ENCODE results near the gene CARS2. TPM values are rescaled to one million over a fixed set of nuclear protein-coding genes. Genes with fewer than 3 reads are reported as not detected.

The CARS2 gene
- total RNA-seq, 6 experiments from 2014 or later: 22.0 to 53.2 (median 27.3) TPM

DNA sequence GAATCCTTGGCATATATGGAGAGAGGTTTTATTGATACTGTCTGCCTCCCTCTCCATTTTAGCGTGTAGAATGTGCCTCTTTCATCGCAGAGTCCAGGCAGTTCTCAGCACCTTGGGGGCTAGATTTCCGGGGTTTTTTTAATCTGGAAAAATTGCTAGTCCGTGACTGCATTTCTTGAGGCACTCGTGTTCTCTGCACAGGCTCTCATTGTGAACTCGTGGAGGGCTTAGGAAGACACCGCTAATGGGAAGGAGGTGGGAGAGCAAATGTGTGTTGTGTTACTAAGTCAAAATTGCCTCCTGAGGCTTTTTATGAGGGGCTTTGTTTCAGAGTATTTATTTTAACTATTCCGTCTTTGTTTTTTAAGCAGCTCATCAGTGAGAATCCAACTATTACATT lies 17.7 kb upstream of the CARS2 start:
- no peak overlapping the region for H3K4me3 ChIP-seq
- TF ChIP-seq, protein P1, sequence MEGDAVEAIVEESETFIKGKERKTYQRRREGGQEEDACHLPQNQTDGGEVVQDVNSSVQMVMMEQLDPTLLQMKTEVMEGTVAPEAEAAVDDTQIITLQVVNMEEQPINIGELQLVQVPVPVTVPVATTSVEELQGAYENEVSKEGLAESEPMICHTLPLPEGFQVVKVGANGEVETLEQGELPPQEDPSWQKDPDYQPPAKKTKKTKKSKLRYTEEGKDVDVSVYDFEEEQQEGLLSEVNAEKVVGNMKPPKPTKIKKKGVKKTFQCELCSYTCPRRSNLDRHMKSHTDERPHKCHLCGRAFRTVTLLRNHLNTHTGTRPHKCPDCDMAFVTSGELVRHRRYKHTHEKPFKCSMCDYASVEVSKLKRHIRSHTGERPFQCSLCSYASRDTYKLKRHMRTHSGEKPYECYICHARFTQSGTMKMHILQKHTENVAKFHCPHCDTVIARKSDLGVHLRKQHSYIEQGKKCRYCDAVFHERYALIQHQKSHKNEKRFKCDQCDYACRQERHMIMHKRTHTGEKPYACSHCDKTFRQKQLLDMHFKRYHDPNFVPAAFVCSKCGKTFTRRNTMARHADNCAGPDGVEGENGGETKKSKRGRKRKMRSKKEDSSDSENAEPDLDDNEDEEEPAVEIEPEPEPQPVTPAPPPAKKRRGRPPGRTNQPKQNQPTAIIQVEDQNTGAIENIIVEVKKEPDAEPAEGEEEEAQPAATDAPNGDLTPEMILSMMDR (IDR thresholded peaks at IDR 0.05): no peak
- no peak for TF ChIP-seq POLR2A (IDR thresholded peaks at IDR 0.05)
- DNase-seq (no peak), ATAC-seq (no peak)
- H3K27ac ChIP-seq: no peak overlapping the region
- peaks cover 5 to 28% (median 8%) of the 10 kb centered on the region in 4 donors for H3K36me3 ChIP-seq
- no peaks in the 10 kb centered on the region for H3K9me3 ChIP-seq
- 75% methylated on average over 5 of the region's 8 CpGs for WGBS (ENCODE audit: insufficient coverage, low coverage, low lambda C conversion rate, missing lambda C conversion rate)
- H3K4me1 ChIP-seq: no peaks in the 10 kb centered on the region
- H3K27me3 ChIP-seq: no peaks in the 10 kb centered on the region
- intact Hi-C loops (cut with DNase I): no loop called here

DNA sequence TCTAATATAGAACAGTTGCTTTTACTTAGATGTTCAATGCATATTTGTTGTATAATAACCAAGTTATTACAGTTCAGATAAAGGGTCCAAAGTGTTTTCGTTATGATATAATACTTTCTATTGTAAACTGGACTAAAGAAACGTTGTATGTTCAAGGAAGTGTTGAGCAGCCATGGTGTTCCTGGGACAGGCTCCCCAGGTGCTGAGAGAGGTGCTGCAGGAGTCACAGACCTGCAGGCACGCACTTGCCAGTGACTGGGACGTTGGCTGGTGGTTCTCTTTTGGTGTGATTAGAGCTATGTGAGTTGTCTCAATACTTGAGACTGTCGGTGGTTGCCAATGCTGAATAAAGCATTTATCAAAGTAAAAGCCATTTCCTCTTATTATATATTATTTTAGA lies 17.1 kb upstream of the CARS2 start:
- 70% methylated on average over 5 of the region's 5 CpGs for WGBS (ENCODE audit: insufficient coverage, low coverage, low lambda C conversion rate, missing lambda C conversion rate)
- H3K36me3 ChIP-seq: peaks cover 5 to 28% (median 8%) of the 10 kb centered on the region in 4 donors
- intact Hi-C loops (cut with DNase I): no loop called here
- H3K27me3 ChIP-seq: no peaks in the 10 kb centered on the region
- ATAC-seq: no peak
- H3K4me1 ChIP-seq: peaks cover 0 to 6% (median 2%) of the 10 kb centered on the region in 4 donors
- no peak for DNase-seq
- H3K9me3 ChIP-seq: no peaks in the 10 kb centered on the region
- TF ChIP-seq POLR2A (IDR thresholded peaks at IDR 0.05): no peak
- H3K4me3 ChIP-seq: no peak overlapping the region
- no peak overlapping the region for H3K27ac ChIP-seq

DNA sequence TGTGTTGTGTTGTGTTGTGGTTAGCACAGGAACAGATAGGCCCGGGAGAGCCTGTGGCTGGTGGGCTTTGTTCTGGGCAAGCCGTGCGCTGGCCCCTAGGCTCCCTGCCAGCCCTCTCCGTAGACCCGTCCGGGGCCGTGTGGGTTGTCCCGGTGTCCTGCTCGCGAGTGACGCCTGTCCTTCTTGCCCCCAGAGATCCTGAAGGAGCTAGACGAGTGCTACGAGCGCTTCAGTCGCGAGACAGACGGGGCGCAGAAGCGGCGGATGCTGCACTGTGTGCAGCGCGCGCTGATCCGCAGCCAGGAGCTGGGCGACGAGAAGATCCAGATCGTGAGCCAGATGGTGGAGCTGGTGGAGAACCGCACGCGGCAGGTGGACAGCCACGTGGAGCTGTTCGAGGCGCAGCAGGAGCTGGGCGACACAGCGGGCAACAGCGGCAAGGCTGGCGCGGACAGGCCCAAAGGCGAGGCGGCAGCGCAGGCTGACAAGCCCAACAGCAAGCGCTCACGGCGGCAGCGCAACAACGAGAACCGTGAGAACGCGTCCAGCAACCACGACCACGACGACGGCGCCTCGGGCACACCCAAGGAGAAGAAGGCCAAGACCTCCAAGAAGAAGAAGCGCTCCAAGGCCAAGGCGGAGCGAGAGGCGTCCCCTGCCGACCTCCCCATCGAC lies 13.3 kb upstream of the CARS2 start:
- intact Hi-C loops (cut with DNase I): loop anchor here in 1 of 2 donors (10.0 kb wide), 1 partner anchor 104 kb away; the partner anchor contains the start of gene NAXD
- Histone ChIP-seq H3K27ac (no peak overlapping the region), H3K9me3 (no peaks in the 10 kb centered on the region), H3K4me3 (no peak overlapping the region), H3K36me3 (peaks cover 5 to 28% (median 8%) of the 10 kb centered on the region in 4 donors), H3K4me1 (peaks cover 0 to 13% (median 7%) of the 10 kb centered on the region in 4 donors), H3K27me3 (no peaks in the 10 kb centered on the region)
- WGBS (ENCODE audit: insufficient coverage, low coverage, low lambda C conversion rate, missing lambda C conversion rate): 97% methylated on average over 27 of the region's 61 CpGs
- DNase-seq: peak in 2 of 3 donors; percentile 24 to 59
- TF ChIP-seq POLR2A (IDR thresholded peaks at IDR 0.05): no peak
- TF ChIP-seq, protein P1 (IDR thresholded peaks at IDR 0.05): no peak
- no peak for ATAC-seq

DNA sequence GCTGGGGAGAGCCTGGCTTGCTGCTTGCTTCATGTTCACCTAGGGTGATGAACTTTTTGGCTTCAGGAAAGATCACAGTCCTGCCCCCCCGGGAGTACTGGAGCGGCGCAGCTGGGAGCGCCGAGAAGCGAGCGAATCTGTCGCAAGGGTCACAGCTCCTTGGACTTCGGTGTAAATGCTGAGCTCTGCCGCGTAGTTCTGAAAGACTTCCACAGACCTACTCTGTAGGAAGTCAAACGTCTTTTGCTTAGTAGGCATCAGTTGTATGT lies 10.3 kb upstream of the CARS2 start:
- Histone ChIP-seq H3K4me1 (peaks cover 0 to 16% (median 10%) of the 10 kb centered on the region in 4 donors), H3K9me3 (no peaks in the 10 kb centered on the region), H3K4me3 (peak overlapping the region; percentile 85 to 94 (median 91)), H3K27ac (peak overlapping the region; percentile 94 to 99 (median 97)), H3K36me3 (peaks cover 5 to 20% (median 8%) of the 10 kb centered on the region in 4 donors), H3K27me3 (no peaks in the 10 kb centered on the region)
- 0% methylated on average over 11 of the region's 12 CpGs for WGBS (ENCODE audit: insufficient coverage, low coverage, low lambda C conversion rate, missing lambda C conversion rate)
- DNase-seq (peak; percentile 76 to 93 (median 89)), ATAC-seq (peak; percentile 1 to 32 (median 8))
- intact Hi-C loops (cut with DNase I): loop anchor here in 1 of 2 donors (10.0 kb wide), 1 partner anchor 101 kb away; the partner anchor contains the start of gene NAXD
- TF ChIP-seq, protein P1 (IDR thresholded peaks at IDR 0.05): no peak
- TF ChIP-seq POLR2A (IDR thresholded peaks at IDR 0.05): no peak
